Measurements from ENCODE around the gene PAQR4. TPM values are rescaled to one million over a fixed set of nuclear protein-coding genes. Genes with fewer than 3 reads are reported as not detected.

The PAQR4 gene
- total and polyA plus RNA-seq, 10 of the 15 experiments (the other 5 are each of a cell fraction or from before 2014, with no cell fraction given): 0.39 to 31.8 (median 13.5) TPM

DNA sequence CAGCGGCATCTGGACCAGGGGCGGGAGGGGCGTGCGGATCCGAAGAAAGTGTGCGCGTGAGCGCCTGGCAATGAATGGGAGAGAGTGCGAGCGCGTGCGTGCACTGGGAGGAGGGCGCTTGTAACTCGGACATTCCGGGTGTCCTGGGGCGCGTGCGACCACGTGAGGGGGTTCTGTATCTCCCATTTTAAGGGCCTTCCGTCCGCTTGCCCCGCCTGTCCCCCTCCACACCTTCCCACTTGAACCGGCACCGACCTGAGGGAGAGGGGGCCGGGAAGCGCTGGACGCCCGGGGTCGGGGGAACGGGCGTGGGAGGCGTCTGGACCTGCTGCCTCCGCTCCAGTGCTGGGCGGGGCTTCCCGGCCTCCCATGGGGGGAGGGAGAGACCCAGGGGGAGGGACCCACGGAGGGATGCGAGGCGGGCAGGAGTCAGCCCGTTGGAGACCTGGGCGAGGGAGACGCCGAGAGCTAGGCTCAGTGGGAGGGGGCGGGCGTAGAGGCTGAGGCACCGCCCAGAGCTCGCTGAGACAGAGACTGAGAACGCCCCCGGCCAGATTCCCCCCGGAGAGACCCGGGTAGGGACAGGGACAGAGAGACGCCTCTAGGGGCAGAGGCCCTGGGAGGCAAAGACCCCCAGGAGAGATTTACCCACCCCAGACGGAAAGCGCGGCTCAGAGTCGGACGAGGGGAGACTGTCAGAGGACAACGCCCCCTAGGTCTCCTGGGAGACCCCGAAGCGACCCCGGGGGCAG, 5.2 kb upstream of the PAQR4 start, which contains the start of gene KREMEN2 (continued):
- TF ChIP-seq, protein P1, sequence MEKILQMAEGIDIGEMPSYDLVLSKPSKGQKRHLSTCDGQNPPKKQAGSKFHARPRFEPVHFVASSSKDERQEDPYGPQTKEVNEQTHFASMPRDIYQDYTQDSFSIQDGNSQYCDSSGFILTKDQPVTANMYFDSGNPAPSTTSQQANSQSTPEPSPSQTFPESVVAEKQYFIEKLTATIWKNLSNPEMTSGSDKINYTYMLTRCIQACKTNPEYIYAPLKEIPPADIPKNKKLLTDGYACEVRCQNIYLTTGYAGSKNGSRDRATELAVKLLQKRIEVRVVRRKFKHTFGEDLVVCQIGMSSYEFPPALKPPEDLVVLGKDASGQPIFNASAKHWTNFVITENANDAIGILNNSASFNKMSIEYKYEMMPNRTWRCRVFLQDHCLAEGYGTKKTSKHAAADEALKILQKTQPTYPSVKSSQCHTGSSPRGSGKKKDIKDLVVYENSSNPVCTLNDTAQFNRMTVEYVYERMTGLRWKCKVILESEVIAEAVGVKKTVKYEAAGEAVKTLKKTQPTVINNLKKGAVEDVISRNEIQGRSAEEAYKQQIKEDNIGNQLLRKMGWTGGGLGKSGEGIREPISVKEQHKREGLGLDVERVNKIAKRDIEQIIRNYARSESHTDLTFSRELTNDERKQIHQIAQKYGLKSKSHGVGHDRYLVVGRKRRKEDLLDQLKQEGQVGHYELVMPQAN (conservative IDR thresholded peaks at IDR 0.05): 0 out of 2 replicates have a peak, but pooled peaks have one; percentile 19
- no peak for TF ChIP-seq HCFC1 (IDR thresholded peaks at IDR 0.05; ENCODE audit: low read length)

DNA sequence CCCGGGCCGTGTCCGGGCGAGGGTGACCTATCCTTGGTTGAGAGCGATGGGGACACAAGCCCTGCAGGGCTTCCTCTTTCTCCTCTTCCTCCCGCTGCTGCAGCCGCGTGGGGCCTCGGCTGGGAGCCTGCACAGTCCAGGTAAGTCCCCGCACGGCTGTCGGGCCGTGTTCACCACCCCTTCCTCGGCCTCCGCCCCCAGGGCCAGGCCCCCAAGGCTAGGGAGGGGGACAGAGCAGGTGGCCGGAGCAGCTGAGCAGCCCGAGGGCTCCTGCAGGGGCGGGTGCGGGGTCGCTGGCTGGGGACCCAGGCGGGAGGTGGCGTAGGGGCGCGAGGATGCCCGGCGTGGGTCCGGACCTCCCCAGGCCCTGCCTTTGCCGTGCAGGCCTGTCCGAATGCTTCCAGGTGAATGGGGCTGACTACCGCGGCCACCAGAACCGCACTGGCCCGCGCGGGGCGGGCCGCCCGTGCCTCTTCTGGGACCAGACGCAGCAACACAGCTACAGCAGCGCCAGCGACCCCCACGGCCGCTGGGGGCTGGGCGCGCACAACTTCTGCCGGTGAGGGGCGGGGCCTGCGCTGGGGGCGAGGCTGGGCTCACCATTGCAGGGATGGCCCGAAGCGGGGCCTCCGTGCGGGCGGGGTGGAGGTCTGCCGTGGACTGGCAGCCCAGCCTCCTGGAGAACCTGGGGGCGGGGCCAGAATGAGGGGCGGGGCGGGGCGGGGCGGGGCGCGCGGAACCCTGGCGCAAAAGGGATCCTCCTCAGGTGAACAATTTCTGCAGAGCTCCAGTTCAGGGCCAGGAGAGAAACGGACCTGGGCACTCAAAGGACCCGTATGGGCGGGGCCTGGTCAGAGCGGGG, 4.4 kb upstream of the PAQR4 start:
- Histone ChIP-seq H2AFZ (ENCODE audit: control insufficient read depth, low read depth, low read length) (peak overlapping the region; percentile 37), H3K4me3 (peak overlapping the region; percentile 69), H4K20me1 (ENCODE audit: control insufficient read depth, insufficient read depth) (no peaks in the 10 kb centered on the region), H3K79me2 (ENCODE audit: control insufficient read depth, insufficient read depth, low read length) (peaks cover 4% of the 10 kb centered on the region), H3K9ac (ENCODE audit: control insufficient read depth, insufficient read depth, low read length) (0 out of 2 replicates have a peak overlapping the region, but pooled peaks have one; percentile 2), H3K36me3 (ENCODE audit: control insufficient read depth in 2 of 2, insufficient read depth in 2 of 2, low read length in 1 of 2) (no peaks in the 10 kb centered on the region), H3K4me2 (ENCODE audit: control insufficient read depth, insufficient read depth) (peak overlapping the region; percentile 94), H3K9me3 (replicated peaks; ENCODE audit: control insufficient read depth, insufficient read depth, low read length) (no peaks in the 10 kb centered on the region), H3K4me1 (ENCODE audit: control insufficient read depth, insufficient read depth, low read length) (peaks cover 37% of the 10 kb centered on the region), H3K27ac (ENCODE audit: control insufficient read depth, insufficient read depth) (no peak overlapping the region), H3K27me3 (replicated peaks in 1 of 2; ENCODE audit: control insufficient read depth in 2 of 2, insufficient read depth in 2 of 2, low read length in 1 of 2) (no peaks in the 10 kb centered on the region)
- TSS peak; percentile 74 for BruUV-seq (replicated peaks)
- POLR2A ChIA-PET: interaction anchor here (0.6 to 1.3 kb wide), 8 partner anchors 8 to 212 kb away, joined by 3 to 8 read pairs (median 4); no protein-coding TSS in a partner anchor
- WGBS (ENCODE audit: insufficient coverage, insufficient replicate concordance, low lambda C conversion rate, missing lambda C conversion rate): 2% methylated on average over 54 of the region's 68 CpGs
- RAD21 ChIA-PET (ENCODE audit: unreplicated experiment): interaction anchor here (0.6 to 1.3 kb wide), 7 partner anchors 10 to 82 kb away, joined by 3 to 6 read pairs (median 4); partner anchors contain the start of genes FLYWCH1 and FLYWCH2
- ATAC-seq: peak; percentile 60
- TF ChIP-seq RUNX3 (IDR thresholded peaks at IDR 0.05; ENCODE audit: low read length) (no peak), BHLHE40 (IDR thresholded peaks at IDR 0.05; ENCODE audit: borderline replicate concordance in 1 of 2, low read depth in 2 of 2, low read length in 1 of 2) (peak in 1 of 2 experiments; percentile 56; a peak in 1 of 4 replicates), SPI1 (IDR thresholded peaks at IDR 0.05; ENCODE audit: borderline replicate concordance, insufficient read depth, low read depth, low read length) (peak; percentile 50; the same call in 1 of the 2 replicates)
- TF ChIP-seq, protein P2, sequence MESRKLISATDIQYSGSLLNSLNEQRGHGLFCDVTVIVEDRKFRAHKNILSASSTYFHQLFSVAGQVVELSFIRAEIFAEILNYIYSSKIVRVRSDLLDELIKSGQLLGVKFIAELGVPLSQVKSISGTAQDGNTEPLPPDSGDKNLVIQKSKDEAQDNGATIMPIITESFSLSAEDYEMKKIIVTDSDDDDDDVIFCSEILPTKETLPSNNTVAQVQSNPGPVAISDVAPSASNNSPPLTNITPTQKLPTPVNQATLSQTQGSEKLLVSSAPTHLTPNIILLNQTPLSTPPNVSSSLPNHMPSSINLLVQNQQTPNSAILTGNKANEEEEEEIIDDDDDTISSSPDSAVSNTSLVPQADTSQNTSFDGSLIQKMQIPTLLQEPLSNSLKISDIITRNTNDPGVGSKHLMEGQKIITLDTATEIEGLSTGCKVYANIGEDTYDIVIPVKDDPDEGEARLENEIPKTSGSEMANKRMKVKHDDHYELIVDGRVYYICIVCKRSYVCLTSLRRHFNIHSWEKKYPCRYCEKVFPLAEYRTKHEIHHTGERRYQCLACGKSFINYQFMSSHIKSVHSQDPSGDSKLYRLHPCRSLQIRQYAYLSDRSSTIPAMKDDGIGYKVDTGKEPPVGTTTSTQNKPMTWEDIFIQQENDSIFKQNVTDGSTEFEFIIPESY (IDR thresholded peaks at IDR 0.05): no peak
- DNase-seq (ENCODE audit: low read depth, low spot score): no peak
- FAIRE-seq: no peak
- CTCF ChIA-PET: interaction anchor here (1.0 to 4.7 kb wide), 4 partner anchors 15 to 45 kb away, joined by 4 to 20 read pairs (median 6); partner anchors contain the start of gene PKMYT1
- in situ Hi-C loops (cut with MboI): no loop called here
- intact Hi-C loops (cut with micrococcal nuclease; ENCODE audit: unreplicated experiment): loop anchor here (2.0 kb wide), 1 partner anchor 60 kb away; no protein-coding TSS in a partner anchor
- SMC1A ChIA-PET (ENCODE audit: uncharacterized antibody, unreplicated experiment): interaction anchor here (0.7 to 1.0 kb wide), 4 partner anchors 8 to 54 kb away, joined by 3 to 4 read pairs (median 3); no protein-coding TSS in a partner anchor
